Testis (tissue), 3 donors: ENCODE results near the gene GJA9. TPM values are rescaled to one million over a fixed set of nuclear protein-coding genes. Genes with fewer than 3 reads are reported as not detected.

Experiments
- DNase-seq: peaks from one replicate; pipeline ENCODE4 v3.0.0-alpha.2; 2019
- H3K27ac ChIP-seq, 2 donors: fragments of 200-600 bp; sonication (generic); one replicate each; pipeline ENCODE4 v1.5.1; 2019
- H3K27me3 ChIP-seq: fragments of 200-600 bp; sonication (generic); one replicate; pipeline ENCODE4 v1.5.1; 2019
- H3K36me3 ChIP-seq: fragments of 200-600 bp; sonication (generic); one replicate; pipeline ENCODE4 v1.5.1; 2017; ENCODE audit warnings: low read depth; ENCODE audit errors: missing control alignments
- H3K4me1 ChIP-seq: fragments of 200-600 bp; sonication (generic); one replicate; pipeline ENCODE4 v1.5.1; 2019
- H3K4me3 ChIP-seq, 2 donors: fragments of 200-600 bp; sonication (generic); one replicate each; pipeline ENCODE4 v1.5.1; 2017 to 2019
- H3K9me3 ChIP-seq: fragments of 200-600 bp; sonication (generic); one replicate; pipeline ENCODE4 v1.5.1; 2017
- CTCF ChIP-seq, 3 experiments: fragments of 450-650 bp in 2 of 3; fragments of 200-600 bp in 1 of 3; sonication (generic) in 1 of 3; IDR thresholded peaks; one replicate each; pipeline ENCODE4 v1.5.1; 2016 to 2019; ENCODE audit warnings: antibody characterized with exemption in 3 of 3, mild to moderate bottlenecking in 2 of 3, moderate library complexity in 1 of 3
- POLR2A ChIP-seq: fragments of 450-650 bp; IDR thresholded peaks from one replicate; pipeline ENCODE4 v1.6.1; 2017; ENCODE audit warnings: antibody characterized with exemption, mild to moderate bottlenecking, moderate library complexity
- WGBS, 2 donors: methylation state at CpG; one replicate each; pipeline ENCODE4 v1.1.5; 2018; 5-methylcytosine and 5-hydroxymethylcytosine counted together
- intact Hi-C: fragments of 100-400 bp; cut with DNase I; formaldehyde crosslinking; loops from one replicate; pipeline ENCODE4 v1.15.1; 2023; ENCODE audit warnings: low total_unique reads
- polyA plus RNA-seq: library from polyadenylated mRNA; stranded (reverse); fragments of 350-450 nt; fragmentation: Illumina TruSeq; extraction: RNeasy Lipid Tissue Mini Kit (QIAGEN cat#74804); gene quantifications from one replicate; pipeline ENCODE4 v1.2.3, GENCODE V29; 2014; ENCODE audit warnings: low read depth, low replicate concordance; ENCODE audit not compliant: insufficient read depth
- total RNA-seq, 2 donors: library from RNA; depleted of rRNA; stranded (reverse); fragments of >200 nt; gene quantifications; one replicate each; pipeline ENCODE4 v1.2.3, GENCODE V29; 2016

GJA9 gene
- total and polyA plus RNA-seq, 3 donors from 2014 or later = 0.19 to 3.4 (median 1.0) TPM

DNA sequence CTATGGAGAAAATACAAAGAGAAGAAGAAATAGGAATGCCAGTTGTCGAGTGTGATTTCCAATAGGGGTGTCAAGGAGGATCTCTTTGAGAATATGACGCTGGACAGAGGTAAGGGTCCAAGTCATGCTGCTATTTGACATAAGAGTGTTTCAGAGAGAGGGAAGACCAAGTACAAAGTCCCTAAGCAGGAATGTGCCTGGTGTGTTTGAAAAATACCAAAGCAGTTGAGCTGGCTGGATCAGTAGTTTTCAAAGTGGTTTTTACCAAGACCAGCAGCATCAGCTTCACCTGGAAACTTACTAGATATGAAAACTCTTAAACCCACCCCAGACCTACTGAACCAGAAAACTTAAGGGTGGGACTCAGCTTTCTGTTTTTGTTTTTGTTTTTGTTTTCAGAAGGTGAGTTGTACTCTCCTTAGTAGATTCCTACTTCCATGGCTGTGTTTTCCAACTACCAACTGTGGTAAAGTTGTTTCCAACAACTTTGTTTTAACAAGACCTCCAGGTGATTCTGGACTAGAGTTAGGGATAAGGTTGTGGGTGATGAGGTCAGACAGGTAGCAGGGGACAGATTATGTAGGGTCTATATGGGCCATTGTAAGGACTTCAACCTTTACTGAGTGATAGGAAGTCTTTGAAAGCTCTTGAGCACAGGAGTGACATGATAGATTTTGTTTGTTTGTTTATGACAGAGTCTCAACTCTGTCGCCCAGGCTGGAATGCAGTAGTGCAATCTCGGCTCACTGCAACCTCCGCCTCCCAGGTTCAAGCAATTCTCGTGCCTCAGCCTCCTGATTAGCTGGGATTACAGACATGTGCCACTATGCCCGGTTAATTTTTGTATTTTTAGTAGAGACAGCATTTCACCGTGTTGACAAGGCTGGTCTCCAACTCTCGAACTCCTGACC is 7.3 kb upstream of the GJA9 start:
- DNase-seq = no peak
- Histone ChIP-seq H3K9me3 (no peaks in the 10 kb centered on the region), H3K36me3 (no peaks in the 10 kb centered on the region), H3K4me1 (no peaks in the 10 kb centered on the region), H3K27me3 (no peaks in the 10 kb centered on the region), H3K4me3 (no peak overlapping the region), H3K27ac (no peak overlapping the region)
- intact Hi-C loops = no loop called here
- no peak for TF ChIP-seq CTCF (IDR thresholded peaks at IDR 0.05)
- no peak for TF ChIP-seq POLR2A
- 87 to 90% methylated on average over 9 of the region's 9 CpGs for WGBS, 2 donors

DNA sequence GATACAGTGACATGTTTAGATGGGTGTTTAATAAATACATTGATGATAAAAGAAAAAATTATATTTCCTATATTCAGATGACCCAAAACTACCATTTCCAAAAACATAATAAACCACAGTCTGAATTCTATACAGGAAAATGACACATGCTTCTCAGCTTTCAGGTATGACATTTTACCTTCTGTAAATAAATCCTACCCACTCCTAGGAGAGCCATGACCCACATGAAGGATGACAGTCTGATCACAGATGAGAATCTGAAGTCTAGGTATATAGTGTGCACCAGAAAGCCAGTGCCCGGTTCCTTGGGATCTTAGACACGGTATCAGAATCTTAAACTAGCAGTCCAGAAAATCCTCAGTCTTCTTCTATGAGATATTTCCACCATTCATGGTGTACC is 3.7 kb upstream of the GJA9 start:
- intact Hi-C loops = no loop called here
- TF ChIP-seq POLR2A = no peak
- H3K36me3 ChIP-seq = no peaks in the 10 kb centered on the region
- H3K27ac ChIP-seq = no peak overlapping the region
- H3K27me3 ChIP-seq = no peaks in the 10 kb centered on the region
- H3K4me3 ChIP-seq = no peak overlapping the region
- no peaks in the 10 kb centered on the region for H3K4me1 ChIP-seq
- WGBS, 2 donors = 94 to 100% methylated on average over 2 of the region's 2 CpGs
- H3K9me3 ChIP-seq = no peaks in the 10 kb centered on the region
- no peak for DNase-seq

DNA sequence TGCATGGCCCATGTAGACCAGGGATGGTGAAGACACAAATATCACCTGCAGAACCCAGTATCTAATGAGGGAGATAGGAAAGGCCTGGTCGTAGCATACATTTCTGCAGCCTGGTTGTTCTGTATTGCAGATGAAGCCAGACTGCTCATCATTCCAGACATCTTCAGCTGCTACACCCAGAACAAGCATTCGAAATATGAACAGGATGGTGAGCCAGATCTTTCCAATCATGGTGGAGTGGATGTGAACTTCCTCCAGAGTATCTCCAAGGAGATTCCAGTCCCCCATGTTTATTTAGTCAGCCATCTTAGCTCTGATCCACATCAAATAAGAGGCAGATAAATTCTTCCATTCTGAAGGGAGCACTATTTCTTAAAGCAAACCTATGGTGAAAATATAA is 5.6 kb downstream of the GJA9 start:
- H3K36me3 ChIP-seq = no peaks in the 10 kb centered on the region
- H3K4me3 ChIP-seq = no peak overlapping the region
- no peak overlapping the region for H3K27ac ChIP-seq
- no peaks in the 10 kb centered on the region for H3K9me3 ChIP-seq
- peaks cover 5% of the 10 kb centered on the region for H3K4me1 ChIP-seq
- 77 to 87% methylated on average over 2 of the region's 2 CpGs for WGBS, 2 donors
- H3K27me3 ChIP-seq = no peaks in the 10 kb centered on the region
- DNase-seq = no peak
- no peak for TF ChIP-seq POLR2A
- TF ChIP-seq CTCF (IDR thresholded peaks at IDR 0.05) = no peak
- intact Hi-C loops = no loop called here

GRCh38 chr1:38873027-38873969 is 8.1 kb downstream of the GJA9 start, which contains the start of gene MYCBP:
Gene MYCBP, minus strand, starts transcription at chr1:38873348. Its CDS starts 43 bp downstream, at chr1:38873305.
- DNase-seq = peak; percentile 96
- peak in 2 of 3 experiments; percentile 13 to 31 for TF ChIP-seq CTCF (IDR thresholded peaks at IDR 0.05)
- no peak for TF ChIP-seq POLR2A
- Histone ChIP-seq H3K9me3 (no peaks in the 10 kb centered on the region), H3K4me3 (peak within 1 kb of the TSS; percentile 78 to 89), H3K27ac (peak within 1 kb of the TSS; percentile 51 to 55), H3K36me3 (no peaks in the 10 kb centered on the region), H3K27me3 (no peaks in the 10 kb centered on the region), H3K4me1 (peaks cover 5% of the 10 kb centered on the region)
- 0% methylated on average over 17 to 69 of the region's 69 CpGs for WGBS, 2 donors
- intact Hi-C loops = no loop called here
